Measurements from ENCODE around the gene SLC13A3. TPM values are rescaled to one million over a fixed set of nuclear protein-coding genes. Genes with fewer than 3 reads are reported as not detected.

The SLC13A3 gene
- total RNA-seq, 1 experiment from 2014 or later = not detected

- DNase-seq = no peak
- peaks cover 8% of the 10 kb centered on the region; the same call in 1 of the 2 replicates for H3K27me3 ChIP-seq
- no peaks in the 10 kb centered on the region for H3K9me3 ChIP-seq
- H3K4me3 ChIP-seq = no peak overlapping the region
- H3K36me3 ChIP-seq = no peaks in the 10 kb centered on the region
These were observed 16.7 kb downstream of the SLC13A3 start for GRCh38 chr20:46634528-46634927.

GRCh38 chr20:46631874-46632446, 19.3 kb downstream of the SLC13A3 start:
- peaks cover 8% of the 10 kb centered on the region; the same call in 1 of the 2 replicates for H3K27me3 ChIP-seq
- H3K9me3 ChIP-seq = 0 out of 2 replicates have a peak, but pooled peaks cover 2% of the 10 kb centered on the region
- H3K36me3 ChIP-seq = no peaks in the 10 kb centered on the region
- no peak for DNase-seq
- no peak overlapping the region for H3K4me3 ChIP-seq

- 0 out of 2 replicates have a peak, but pooled peaks cover 2% of the 10 kb centered on the region for H3K9me3 ChIP-seq
- H3K4me3 ChIP-seq = no peak overlapping the region
- DNase-seq = no peak
- peaks cover 8% of the 10 kb centered on the region; the same call in 1 of the 2 replicates for H3K27me3 ChIP-seq
- H3K36me3 ChIP-seq = no peaks in the 10 kb centered on the region
These were observed 19.9 kb downstream of the SLC13A3 start for GRCh38 chr20:46631212-46631869.

- DNase-seq = no peak
- Histone ChIP-seq H3K9me3 (0 out of 2 replicates have a peak, but pooled peaks cover 2% of the 10 kb centered on the region), H3K4me3 (no peak overlapping the region), H3K27me3 (peaks cover 8% of the 10 kb centered on the region; the same call in 1 of the 2 replicates), H3K36me3 (no peaks in the 10 kb centered on the region)
These were observed 21.0 kb downstream of the SLC13A3 start for GRCh38 chr20:46630306-46630705.

GRCh38 chr20:46629341-46629740, 21.9 kb downstream of the SLC13A3 start:
- Histone ChIP-seq H3K27me3 (peaks cover 8% of the 10 kb centered on the region; the same call in 1 of the 2 replicates), H3K36me3 (no peaks in the 10 kb centered on the region), H3K4me3 (no peak overlapping the region), H3K9me3 (0 out of 2 replicates have a peak, but pooled peaks cover 2% of the 10 kb centered on the region)
- no peak for DNase-seq

- H3K4me3 ChIP-seq = no peak overlapping the region
These were observed 24.0 kb downstream of the SLC13A3 start for GRCh38 chr20:46627234-46627633.

GRCh38 chr20:46626758-46627157, 24.5 kb downstream of the SLC13A3 start:
- Histone ChIP-seq H3K36me3 (no peaks in the 10 kb centered on the region), H3K4me3 (no peak overlapping the region), H3K27me3 (peaks cover 8% of the 10 kb centered on the region; the same call in 1 of the 2 replicates), H3K9me3 (0 out of 2 replicates have a peak, but pooled peaks cover 2% of the 10 kb centered on the region)
- no peak for DNase-seq

More at GRCh38 chr20:46627234-46627633, 24.0 kb downstream of the SLC13A3 start:
- H3K36me3 ChIP-seq = no peaks in the 10 kb centered on the region
- H3K9me3 ChIP-seq = 0 out of 2 replicates have a peak, but pooled peaks cover 2% of the 10 kb centered on the region
- DNase-seq = no peak
- H3K27me3 ChIP-seq = peaks cover 8% of the 10 kb centered on the region; the same call in 1 of the 2 replicates

GRCh38 chr20:46625875-46626373, 25.3 kb downstream of the SLC13A3 start:
- no peak for DNase-seq
- H3K36me3 ChIP-seq = no peaks in the 10 kb centered on the region
- H3K9me3 ChIP-seq = 0 out of 2 replicates have a peak, but pooled peaks cover 2% of the 10 kb centered on the region
- H3K27me3 ChIP-seq = peaks cover 8% of the 10 kb centered on the region; the same call in 1 of the 2 replicates
- H3K4me3 ChIP-seq = no peak overlapping the region

- DNase-seq = no peak
- Histone ChIP-seq H3K4me3 (no peak overlapping the region), H3K27me3 (peaks cover 3% of the 10 kb centered on the region; the same call in 1 of the 2 replicates), H3K36me3 (no peaks in the 10 kb centered on the region), H3K9me3 (0 out of 2 replicates have a peak, but pooled peaks cover 2% of the 10 kb centered on the region)
These were observed 26.3 kb downstream of the SLC13A3 start for GRCh38 chr20:46624946-46625345.

- DNase-seq = no peak
- H3K4me3 ChIP-seq = no peak overlapping the region
These were observed 29.1 kb downstream of the SLC13A3 start for GRCh38 chr20:46622165-46622564.

GRCh38 chr20:46621492-46621891, 29.8 kb downstream of the SLC13A3 start:
- Histone ChIP-seq H3K27me3 (no peaks in the 10 kb centered on the region), H3K4me3 (no peak overlapping the region), H3K36me3 (no peaks in the 10 kb centered on the region), H3K9me3 (no peaks in the 10 kb centered on the region)
- no peak for DNase-seq

More at GRCh38 chr20:46622165-46622564, 29.1 kb downstream of the SLC13A3 start:
- Histone ChIP-seq H3K36me3 (no peaks in the 10 kb centered on the region), H3K9me3 (no peaks in the 10 kb centered on the region), H3K27me3 (no peaks in the 10 kb centered on the region)

- Histone ChIP-seq H3K4me3 (no peak overlapping the region), H3K9me3 (no peaks in the 10 kb centered on the region), H3K36me3 (no peaks in the 10 kb centered on the region), H3K27me3 (no peaks in the 10 kb centered on the region)
- DNase-seq = no peak
These were observed 31.8 kb downstream of the SLC13A3 start for GRCh38 chr20:46619445-46619844.

GRCh38 chr20:46618316-46619100, 32.8 kb downstream of the SLC13A3 start:
- H3K36me3 ChIP-seq = no peaks in the 10 kb centered on the region
- H3K27me3 ChIP-seq = no peaks in the 10 kb centered on the region
- no peak for DNase-seq
- H3K4me3 ChIP-seq = no peak overlapping the region
- H3K9me3 ChIP-seq = no peaks in the 10 kb centered on the region

- no peaks in the 10 kb centered on the region for H3K36me3 ChIP-seq
- H3K4me3 ChIP-seq = no peak overlapping the region
- H3K9me3 ChIP-seq = no peaks in the 10 kb centered on the region
- no peak for DNase-seq
- no peaks in the 10 kb centered on the region for H3K27me3 ChIP-seq
These were observed 36.8 kb downstream of the SLC13A3 start for GRCh38 chr20:46614503-46614902.

GRCh38 chr20:46610145-46610544, 41.1 kb downstream of the SLC13A3 start:
- no peaks in the 10 kb centered on the region for H3K27me3 ChIP-seq
- H3K36me3 ChIP-seq = no peaks in the 10 kb centered on the region
- no peak overlapping the region for H3K4me3 ChIP-seq
- no peaks in the 10 kb centered on the region for H3K9me3 ChIP-seq
- no peak for DNase-seq

- H3K36me3 ChIP-seq = no peaks in the 10 kb centered on the region
- H3K9me3 ChIP-seq = no peaks in the 10 kb centered on the region
- H3K4me3 ChIP-seq = no peak overlapping the region
- DNase-seq = no peak
- no peaks in the 10 kb centered on the region for H3K27me3 ChIP-seq
These were observed 42.2 kb downstream of the SLC13A3 start for GRCh38 chr20:46609043-46609442.

Measured in MG63 (cell line).